HTERT RPE-1 (cell line): ENCODE measurements around the gene FAM133A.

ENCODE experiments used
- in situ Hi-C: fragments of 300-500 bp; cut with MboI; formaldehyde crosslinking; loops from 4 replicates; pipeline ENCODE4 v1.14.3; 2020; ENCODE audit warnings: low sequenced_read_pairs

The FAM133A gene

GRCh38 chrX:93673869-93674271 is at the start of gene FAM133A:
TSS of gene FAM133A (plus strand) at chrX:93674206. CDS start at chrX:93709420, 35,214 bp downstream.
- in situ Hi-C loops = no loop called here

GRCh38 chrX:93637591-93637990 is 36.4 kb upstream of the FAM133A start:
- in situ Hi-C loops = no loop called here

GRCh38 chrX:93649381-93649780 is 24.6 kb upstream of the FAM133A start:
- in situ Hi-C loops = no loop called here

GRCh38 chrX:93660575-93660974 is 13.4 kb upstream of the FAM133A start:
- in situ Hi-C loops = no loop called here

- in situ Hi-C loops = no loop called here
These were observed 744 bp upstream of the FAM133A start, which contains the start of gene NAP1L3 for GRCh38 chrX:93673056-93673868. TSS of gene NAP1L3 (minus strand) at chrX:93673578. CDS start at chrX:93673304, 274 bp downstream.

GRCh38 chrX:93695981-93696380 is 22.0 kb downstream of the FAM133A start:
- in situ Hi-C loops = no loop called here

GRCh38 chrX:93703701-93704100 is 29.7 kb downstream of the FAM133A start:
- in situ Hi-C loops = no loop called here

GRCh38 chrX:93711076-93711475 is 37.1 kb downstream of the FAM133A start:
- in situ Hi-C loops = no loop called here

GRCh38 chrX:93741811-93742210 is 67.8 kb downstream of the FAM133A start:
- in situ Hi-C loops = no loop called here

GRCh38 chrX:93760163-93760562 is 86.2 kb downstream of the FAM133A start:
- in situ Hi-C loops = no loop called here
